Stimulated activated CD8-positive, alpha-beta memory T cell treated with anti-CD3 and anti-CD28 coated beads, Interleukin-7, amount 100 ng/mL, for 4 hours (primary cell): Measurements from ENCODE around the gene FASN.
"Not testable (repeated sequence)": the region's sequence is repeated elsewhere in the genome, so short reads cannot be mapped to it uniquely, and the experiment has no call there.

Source experiments
- DNase-seq, 2 donors: peaks; one replicate each; pipeline ENCODE4 v3.0.0-alpha.2; 2020; ENCODE audit warnings: low read depth in 2 of 2

The FASN gene

GRCh38 chr17:82098169-82098938 is at the start of gene FASN:
TSS of gene FASN (minus strand) at chr17:82098236. CDS start at chr17:82096445, 1,791 bp downstream.
- DNase-seq: peak; percentile 81 to 92

- DNase-seq: no peak
Observed at GRCh38 chr17:82146663-82147654, 48.9 kb upstream of the FASN start.

GRCh38 chr17:82145550-82146155 is 47.6 kb upstream of the FASN start:
- DNase-seq: no peak

GRCh38 chr17:82143333-82143732 is 45.3 kb upstream of the FASN start:
- DNase-seq: no peak

GRCh38 chr17:82139961-82140360 is 41.9 kb upstream of the FASN start:
- not testable (repeated sequence) for DNase-seq

- DNase-seq: no peak
Observed at GRCh38 chr17:82138511-82138992, 40.5 kb upstream of the FASN start.

GRCh38 chr17:82134101-82134500 is 36.1 kb upstream of the FASN start:
- no peak for DNase-seq

GRCh38 chr17:82133166-82133953 is 35.3 kb upstream of the FASN start:
- DNase-seq: not testable (repeated sequence)

GRCh38 chr17:82129095-82129494 is 31.1 kb upstream of the FASN start:
- no peak for DNase-seq

- DNase-seq: no peak
Observed at GRCh38 chr17:82128287-82128686, 30.3 kb upstream of the FASN start.

- DNase-seq: no peak
Observed at GRCh38 chr17:82127704-82128103, 29.7 kb upstream of the FASN start.

GRCh38 chr17:82127315-82127595 is 29.2 kb upstream of the FASN start:
- no peak for DNase-seq

GRCh38 chr17:82126556-82127314 is 28.7 kb upstream of the FASN start:
- DNase-seq: peak; percentile 46 to 64

GRCh38 chr17:82124101-82124500 is 26.1 kb upstream of the FASN start:
- DNase-seq: no peak

- no peak for DNase-seq
Observed at GRCh38 chr17:82121660-82122629, 23.9 kb upstream of the FASN start.

- no peak for DNase-seq
Observed at GRCh38 chr17:82121246-82121645, 23.2 kb upstream of the FASN start.

GRCh38 chr17:82120148-82120547 is 22.1 kb upstream of the FASN start:
- no peak for DNase-seq

- no peak for DNase-seq
Observed at GRCh38 chr17:82118815-82119380, 20.9 kb upstream of the FASN start.

- DNase-seq: no peak
Observed at GRCh38 chr17:82118168-82118814, 20.3 kb upstream of the FASN start.
